ENCODE data around the gene CUX1.
A peak's percentile ranks its signal among the peaks of the same experiment; 100 is the strongest.

The CUX1 gene

GRCh38 chr7:101947899-101948298, 130.5 kb downstream of the CUX1 start:
- H3K4me1 ChIP-seq (ENCODE audit: control insufficient read depth in 1 of 2, insufficient read depth in 2 of 2, low read length in 2 of 2) = peaks cover 14 to 52% of the 10 kb centered on the region in 2 donors
- no peaks in the 10 kb centered on the region for H3K9me3 ChIP-seq (ENCODE audit: control insufficient read depth in 1 of 2, low read length in 2 of 2)
- H3K36me3 ChIP-seq (ENCODE audit: control insufficient read depth in 1 of 2, insufficient read depth in 2 of 2, low read length in 2 of 2) = no peaks in the 10 kb centered on the region
- H3K27ac ChIP-seq (ENCODE audit: low read length) = peak overlapping the region; percentile 33
- no peak overlapping the region for H3K4me3 ChIP-seq (ENCODE audit: low read depth in 1 of 2, low read length in 2 of 2)
- no peaks in the 10 kb centered on the region for H3K27me3 ChIP-seq (ENCODE audit: low read depth, low read length)

GRCh38 chr7:101948650-101949049, 131.2 kb downstream of the CUX1 start:
- peaks cover 14 to 55% of the 10 kb centered on the region in 2 donors for H3K4me1 ChIP-seq (ENCODE audit: control insufficient read depth in 1 of 2, insufficient read depth in 2 of 2, low read length in 2 of 2)
- H3K36me3 ChIP-seq (ENCODE audit: control insufficient read depth in 1 of 2, insufficient read depth in 2 of 2, low read length in 2 of 2) = no peaks in the 10 kb centered on the region
- no peaks in the 10 kb centered on the region for H3K27me3 ChIP-seq (ENCODE audit: low read depth, low read length)
- no peaks in the 10 kb centered on the region for H3K9me3 ChIP-seq (ENCODE audit: control insufficient read depth in 1 of 2, low read length in 2 of 2)
- no peak overlapping the region for H3K4me3 ChIP-seq (ENCODE audit: low read depth in 1 of 2, low read length in 2 of 2)
- peak overlapping the region; percentile 33 for H3K27ac ChIP-seq (ENCODE audit: low read length)

- no peaks in the 10 kb centered on the region for H3K9me3 ChIP-seq (ENCODE audit: control insufficient read depth in 1 of 2, low read length in 2 of 2)
- no peak overlapping the region for H3K27ac ChIP-seq (ENCODE audit: low read length)
- no peaks in the 10 kb centered on the region for H3K27me3 ChIP-seq (ENCODE audit: low read depth, low read length)
- H3K4me1 ChIP-seq (ENCODE audit: control insufficient read depth in 1 of 2, insufficient read depth in 2 of 2, low read length in 2 of 2) = peaks cover 17 to 49% of the 10 kb centered on the region in 2 donors
- no peak overlapping the region for H3K4me3 ChIP-seq (ENCODE audit: low read depth in 1 of 2, low read length in 2 of 2)
- no peaks in the 10 kb centered on the region for H3K36me3 ChIP-seq (ENCODE audit: control insufficient read depth in 1 of 2, insufficient read depth in 2 of 2, low read length in 2 of 2)
These were observed 133.2 kb downstream of the CUX1 start for GRCh38 chr7:101950450-101951119.

GRCh38 chr7:101951757-101952156, 134.3 kb downstream of the CUX1 start:
- Histone ChIP-seq H3K4me1 (ENCODE audit: control insufficient read depth in 1 of 2, insufficient read depth in 2 of 2, low read length in 2 of 2) (peaks cover 17 to 40% of the 10 kb centered on the region in 2 donors), H3K9me3 (ENCODE audit: control insufficient read depth in 1 of 2, low read length in 2 of 2) (no peaks in the 10 kb centered on the region), H3K4me3 (ENCODE audit: low read depth in 1 of 2, low read length in 2 of 2) (no peak overlapping the region), H3K27me3 (ENCODE audit: low read depth, low read length) (no peaks in the 10 kb centered on the region), H3K36me3 (ENCODE audit: control insufficient read depth in 1 of 2, insufficient read depth in 2 of 2, low read length in 2 of 2) (no peaks in the 10 kb centered on the region), H3K27ac (ENCODE audit: low read length) (no peak overlapping the region)

- no peak overlapping the region for H3K4me3 ChIP-seq (ENCODE audit: low read depth in 1 of 2, low read length in 2 of 2)
These were observed 135.2 kb downstream of the CUX1 start for GRCh38 chr7:101952355-101953247.

GRCh38 chr7:101953248-101953819, 135.9 kb downstream of the CUX1 start:
- Histone ChIP-seq H3K27me3 (ENCODE audit: low read depth, low read length) (no peaks in the 10 kb centered on the region), H3K4me3 (ENCODE audit: low read depth in 1 of 2, low read length in 2 of 2) (no peak overlapping the region), H3K27ac (ENCODE audit: low read length) (peak overlapping the region; percentile 92), H3K9me3 (ENCODE audit: control insufficient read depth in 1 of 2, low read length in 2 of 2) (no peaks in the 10 kb centered on the region), H3K4me1 (ENCODE audit: control insufficient read depth in 1 of 2, insufficient read depth in 2 of 2, low read length in 2 of 2) (peaks cover 10 to 31% of the 10 kb centered on the region in 2 donors), H3K36me3 (ENCODE audit: control insufficient read depth in 1 of 2, insufficient read depth in 2 of 2, low read length in 2 of 2) (no peaks in the 10 kb centered on the region)

More at GRCh38 chr7:101952355-101953247, 135.2 kb downstream of the CUX1 start:
- no peaks in the 10 kb centered on the region for H3K9me3 ChIP-seq (ENCODE audit: control insufficient read depth in 1 of 2, low read length in 2 of 2)
- H3K27ac ChIP-seq (ENCODE audit: low read length) = peak overlapping the region; percentile 92
- H3K4me1 ChIP-seq (ENCODE audit: control insufficient read depth in 1 of 2, insufficient read depth in 2 of 2, low read length in 2 of 2) = peaks cover 17 to 33% of the 10 kb centered on the region in 2 donors
- H3K27me3 ChIP-seq (ENCODE audit: low read depth, low read length) = no peaks in the 10 kb centered on the region
- H3K36me3 ChIP-seq (ENCODE audit: control insufficient read depth in 1 of 2, insufficient read depth in 2 of 2, low read length in 2 of 2) = no peaks in the 10 kb centered on the region

GRCh38 chr7:101954499-101954898, 137.1 kb downstream of the CUX1 start:
- Histone ChIP-seq H3K9me3 (ENCODE audit: control insufficient read depth in 1 of 2, low read length in 2 of 2) (no peaks in the 10 kb centered on the region), H3K36me3 (ENCODE audit: control insufficient read depth in 1 of 2, insufficient read depth in 2 of 2, low read length in 2 of 2) (no peaks in the 10 kb centered on the region), H3K4me3 (ENCODE audit: low read depth in 1 of 2, low read length in 2 of 2) (no peak overlapping the region), H3K27ac (ENCODE audit: low read length) (peak overlapping the region; percentile 92), H3K27me3 (ENCODE audit: low read depth, low read length) (no peaks in the 10 kb centered on the region), H3K4me1 (ENCODE audit: control insufficient read depth in 1 of 2, insufficient read depth in 2 of 2, low read length in 2 of 2) (peaks cover 10 to 35% of the 10 kb centered on the region in 2 donors)

GRCh38 chr7:101956130-101956529, 138.7 kb downstream of the CUX1 start:
- Histone ChIP-seq H3K4me3 (ENCODE audit: low read depth in 1 of 2, low read length in 2 of 2) (no peak overlapping the region), H3K27me3 (ENCODE audit: low read depth, low read length) (no peaks in the 10 kb centered on the region), H3K4me1 (ENCODE audit: control insufficient read depth in 1 of 2, insufficient read depth in 2 of 2, low read length in 2 of 2) (peaks cover 10 to 33% of the 10 kb centered on the region in 2 donors), H3K27ac (ENCODE audit: low read length) (no peak overlapping the region), H3K9me3 (ENCODE audit: control insufficient read depth in 1 of 2, low read length in 2 of 2) (no peaks in the 10 kb centered on the region), H3K36me3 (ENCODE audit: control insufficient read depth in 1 of 2, insufficient read depth in 2 of 2, low read length in 2 of 2) (no peaks in the 10 kb centered on the region)

GRCh38 chr7:101957744-101958525, 140.5 kb downstream of the CUX1 start:
- Histone ChIP-seq H3K36me3 (ENCODE audit: control insufficient read depth in 1 of 2, insufficient read depth in 2 of 2, low read length in 2 of 2) (no peaks in the 10 kb centered on the region), H3K27ac (ENCODE audit: low read length) (no peak overlapping the region), H3K27me3 (ENCODE audit: low read depth, low read length) (no peaks in the 10 kb centered on the region), H3K4me1 (ENCODE audit: control insufficient read depth in 1 of 2, insufficient read depth in 2 of 2, low read length in 2 of 2) (peaks cover 3 to 40% of the 10 kb centered on the region in 2 donors), H3K4me3 (ENCODE audit: low read depth in 1 of 2, low read length in 2 of 2) (no peak overlapping the region), H3K9me3 (ENCODE audit: control insufficient read depth in 1 of 2, low read length in 2 of 2) (no peaks in the 10 kb centered on the region)

- Histone ChIP-seq H3K4me3 (ENCODE audit: low read depth in 1 of 2, low read length in 2 of 2) (no peak overlapping the region), H3K9me3 (ENCODE audit: control insufficient read depth in 1 of 2, low read length in 2 of 2) (no peaks in the 10 kb centered on the region), H3K4me1 (ENCODE audit: control insufficient read depth in 1 of 2, insufficient read depth in 2 of 2, low read length in 2 of 2) (peaks cover 3 to 36% of the 10 kb centered on the region in 2 donors), H3K27me3 (ENCODE audit: low read depth, low read length) (no peaks in the 10 kb centered on the region), H3K27ac (ENCODE audit: low read length) (no peak overlapping the region), H3K36me3 (ENCODE audit: control insufficient read depth in 1 of 2, insufficient read depth in 2 of 2, low read length in 2 of 2) (no peaks in the 10 kb centered on the region)
These were observed 141.9 kb downstream of the CUX1 start for GRCh38 chr7:101959342-101959741.

GRCh38 chr7:101959829-101960228, 142.4 kb downstream of the CUX1 start:
- no peaks in the 10 kb centered on the region for H3K27me3 ChIP-seq (ENCODE audit: low read depth, low read length)
- no peak overlapping the region for H3K27ac ChIP-seq (ENCODE audit: low read length)
- peaks cover 0 to 32% of the 10 kb centered on the region in 2 donors for H3K4me1 ChIP-seq (ENCODE audit: control insufficient read depth in 1 of 2, insufficient read depth in 2 of 2, low read length in 2 of 2)
- H3K36me3 ChIP-seq (ENCODE audit: control insufficient read depth in 1 of 2, insufficient read depth in 2 of 2, low read length in 2 of 2) = no peaks in the 10 kb centered on the region
- no peak overlapping the region for H3K4me3 ChIP-seq (ENCODE audit: low read depth in 1 of 2, low read length in 2 of 2)
- no peaks in the 10 kb centered on the region for H3K9me3 ChIP-seq (ENCODE audit: control insufficient read depth in 1 of 2, low read length in 2 of 2)

All from muscle layer of duodenum (tissue), 2 donors.